A673 (cell line): ENCODE results near the gene PAPSS2. TPM values are rescaled to one million over a fixed set of nuclear protein-coding genes. Genes with fewer than 3 reads are reported as not detected.
A peak's percentile ranks its signal among the peaks of the same experiment; 100 is the strongest.
"Not testable (repeated sequence)": the region's sequence is repeated elsewhere in the genome, so short reads cannot be mapped to it uniquely, and the experiment has no call there.

Experiments used
- BruUV-seq: library from RNA; stranded (reverse); fragments of 400-500 nt; replicated peaks from 2 replicates; lab custom pipeline; 2021; lab: Mats Ljungman, UMichigan
- CTCF ChIA-PET: fragments of 300-600 bp; sonication (Branson Sonifier 250); formaldehyde crosslinking; loops from one replicate; lab custom pipeline; 2022; ENCODE audit warnings: antibody characterized with exemption; lab: Charles Lee
- POLR2A ChIA-PET: fragments of 300-600 bp; sonication (Branson Sonifier 250); formaldehyde crosslinking; loops from one replicate; lab custom pipeline; 2022; ENCODE audit warnings: antibody characterized with exemption; ENCODE audit not compliant: low non-redundant PET; lab: Charles Lee
- DNase-seq: peaks from one replicate; pipeline ENCODE4 v3.0.0-alpha.2; 2015; ENCODE audit warnings: low spot score
- H3K27ac ChIP-seq: fragments of 200-600 bp; sonication (generic); 2 replicates; pipeline ENCODE4 v1.5.1; 2016; ENCODE audit warnings: mixed run types, low read depth, mild to moderate bottlenecking, mixed read lengths, antibody characterized with exemption, low read length; ENCODE audit not compliant: poor library complexity, severe bottlenecking
- H3K27me3 ChIP-seq: fragments of 200-600 bp; sonication (generic); replicated peaks from 2 replicates; pipeline ENCODE4 v1.6.1; 2017; ENCODE audit warnings: mixed run types, low read depth, mild to moderate bottlenecking, mixed read lengths, antibody characterized with exemption, low read length; ENCODE audit not compliant: insufficient read depth, poor library complexity
- H3K36me3 ChIP-seq: fragments of 200-600 bp; sonication (generic); 2 replicates; pipeline ENCODE4 v1.6.1; 2016; ENCODE audit warnings: mixed run types, mild to moderate bottlenecking, mixed read lengths, antibody characterized with exemption, low read length; ENCODE audit not compliant: insufficient read depth, poor library complexity, severe bottlenecking
- H3K4me1 ChIP-seq: fragments of 200-600 bp; sonication (generic); 2 replicates; pipeline ENCODE4 v1.6.1; 2017; ENCODE audit warnings: mixed run types, mild to moderate bottlenecking, mixed read lengths, antibody characterized with exemption, low read length; ENCODE audit not compliant: insufficient read depth, poor library complexity, severe bottlenecking
- H3K4me3 ChIP-seq: fragments of 200-600 bp; sonication (generic); 2 replicates; pipeline ENCODE4 v1.5.1; 2016; ENCODE audit warnings: low read depth, mixed run types, mild to moderate bottlenecking, mixed read lengths, low read length; ENCODE audit not compliant: poor library complexity, severe bottlenecking
- H3K9me3 ChIP-seq: fragments of 200-600 bp; sonication (generic); 2 replicates; pipeline ENCODE4 v1.6.1; 2016; ENCODE audit warnings: mixed run types, low read depth, mild to moderate bottlenecking, mixed read lengths, antibody characterized with exemption, low read length; ENCODE audit not compliant: poor library complexity, severe bottlenecking
- CTCF ChIP-seq: fragments of 300-800, 200-600 bp; sonication (generic); conservative IDR thresholded peaks from 2 replicates; pipeline ENCODE4 v1.5.1; 2017; ENCODE audit warnings: low read depth, mild to moderate bottlenecking, antibody characterized with exemption, low read length, moderate library complexity, mixed read lengths
- EZH2 ChIP-seq: fragments of 200-600 bp; sonication (generic); IDR thresholded peaks from 2 replicates; pipeline ENCODE4 v1.6.1; 2017; ENCODE audit warnings: borderline replicate concordance, low read depth, mild to moderate bottlenecking, mixed read lengths, antibody characterized with exemption, low read length; ENCODE audit not compliant: poor library complexity, severe bottlenecking
- intact Hi-C: fragments of 100-400 bp; cut with micrococcal nuclease; formaldehyde crosslinking; loops from one replicate; pipeline ENCODE4 v1.10.0; 2022; ENCODE audit not compliant: unreplicated experiment
- total RNA-seq: library from RNA; stranded (reverse); gene quantifications from 2 replicates; pipeline ENCODE4 v1.2.3, GENCODE V29; 2021

PAPSS2 gene
- total RNA-seq, 1 experiment from 2014 or later, result 14.0 TPM

DNA sequence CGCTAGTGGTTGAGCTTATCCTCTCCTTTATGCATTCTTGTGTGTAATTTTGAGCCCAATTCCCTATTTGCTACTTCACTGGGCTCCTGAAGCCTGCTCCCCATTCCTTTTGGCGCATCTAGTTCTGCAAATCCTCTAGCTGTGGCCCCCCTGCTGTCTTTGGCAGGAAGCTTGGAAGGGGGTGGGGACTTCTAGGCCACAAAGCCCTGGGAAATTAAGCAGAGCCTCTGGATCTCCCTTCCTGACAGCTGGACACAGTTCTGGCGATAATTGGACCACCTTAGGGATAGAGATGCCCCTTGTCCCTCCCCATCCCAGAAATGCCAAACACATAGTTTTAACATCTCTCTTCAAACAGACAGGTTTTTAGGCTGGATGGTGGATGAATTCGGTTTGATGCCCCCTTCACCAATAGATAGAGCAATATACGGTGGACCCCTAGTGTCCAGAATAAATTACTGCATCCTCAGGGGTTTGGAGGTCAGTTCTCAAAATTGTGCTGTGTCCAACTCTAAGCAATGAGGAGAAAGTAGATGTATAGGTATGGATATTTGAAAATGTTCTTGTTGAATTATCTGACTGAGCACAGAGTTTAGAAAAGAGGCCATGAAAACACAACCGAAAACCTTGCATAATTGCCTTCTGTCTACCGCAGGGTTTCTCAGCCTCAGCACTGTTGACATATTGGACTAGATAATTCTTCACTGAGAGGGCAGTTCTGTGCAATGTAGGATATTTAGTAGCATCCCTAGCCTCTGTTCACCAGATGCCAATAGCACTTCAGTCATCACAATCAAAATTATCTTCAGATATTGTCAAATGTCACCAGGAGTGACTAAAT, 75.5 kb downstream of the PAPSS2 start:
- Histone ChIP-seq H3K27ac (no peak overlapping the region), H3K4me3 (peak overlapping the region; percentile 16), H3K4me1 (peaks cover 6% of the 10 kb centered on the region), H3K36me3 (no peaks in the 10 kb centered on the region), H3K9me3 (no peaks in the 10 kb centered on the region), H3K27me3 (no peaks in the 10 kb centered on the region)
- no TSS peak for BruUV-seq
- ChIA-PET CTCF (interaction anchor here (0.6 kb wide), 2 partner anchors 12 to 40 kb away, joined by 5 to 11 read pairs; no protein-coding TSS in a partner anchor), POLR2A (no interaction called here)
- intact Hi-C loops, result loop anchor here (1.0 to 5.0 kb wide), 2 partner anchors 79 to 203 kb away; no protein-coding TSS in a partner anchor
- peak; percentile 87 for DNase-seq
- TF ChIP-seq CTCF (peak; percentile 77), EZH2 (no peak)

DNA sequence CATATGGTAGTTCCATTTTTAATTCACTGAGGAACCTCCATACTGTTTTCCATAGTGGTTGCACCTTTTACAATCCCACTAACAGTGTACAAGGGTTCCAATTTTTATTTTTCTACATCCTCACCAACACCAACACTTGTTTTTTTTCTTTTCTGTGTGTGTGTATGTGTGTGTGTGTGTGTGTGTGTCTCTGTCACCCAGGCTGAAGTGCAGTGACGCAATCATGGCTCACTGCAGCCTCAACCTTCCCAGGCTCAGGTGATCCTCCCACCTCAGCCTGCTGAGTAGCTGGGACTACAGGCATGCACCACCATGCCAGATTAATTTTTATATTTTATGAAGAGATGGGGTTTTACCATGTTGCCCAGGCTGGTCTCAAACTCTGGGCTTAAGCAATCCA, 78.6 kb downstream of the PAPSS2 start:
- H3K36me3 ChIP-seq, CTCF ChIA-PET, POLR2A ChIA-PET, H3K27ac ChIP-seq, H3K4me1 ChIP-seq, H3K27me3 ChIP-seq, H3K9me3 ChIP-seq, H3K4me3 ChIP-seq, DNase-seq, BruUV-seq: not testable (repeated sequence)
- intact Hi-C loops, result loop anchor here (5.0 kb wide), 1 partner anchor 206 kb away; no protein-coding TSS in a partner anchor

DNA sequence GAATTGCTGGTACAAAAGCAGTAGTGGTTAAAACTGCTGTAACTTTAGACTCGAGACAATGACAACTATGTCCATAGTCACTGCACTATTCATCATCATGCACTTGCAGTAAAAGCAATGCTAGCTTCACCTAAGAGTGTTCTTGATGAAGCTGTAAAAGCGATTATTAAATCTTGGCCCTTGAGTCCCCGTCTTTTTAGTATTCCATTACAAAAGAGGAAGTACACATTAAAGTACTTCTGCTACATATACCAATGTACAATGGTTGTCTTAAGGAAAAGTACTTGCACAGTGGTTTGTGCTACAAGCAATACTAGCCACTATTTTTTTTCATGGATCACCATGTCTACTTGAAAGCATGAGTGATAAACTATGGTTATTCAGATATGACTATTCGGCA, 80.0 kb downstream of the PAPSS2 start:
- H3K27ac ChIP-seq, result no peak overlapping the region
- no peak for DNase-seq
- H3K27me3 ChIP-seq, result no peaks in the 10 kb centered on the region
- ChIA-PET CTCF (no interaction called here), POLR2A (no interaction called here)
- no peaks in the 10 kb centered on the region for H3K36me3 ChIP-seq
- intact Hi-C loops, result loop anchor here (5.0 kb wide), 1 partner anchor 207 kb away; no protein-coding TSS in a partner anchor
- H3K4me3 ChIP-seq, result no peak overlapping the region
- peaks cover 5% of the 10 kb centered on the region for H3K4me1 ChIP-seq
- BruUV-seq, result no TSS peak
- no peaks in the 10 kb centered on the region for H3K9me3 ChIP-seq
- no peak for TF ChIP-seq EZH2
- TF ChIP-seq CTCF, result no peak
